Omental fat pad (tissue), 4 donors: ENCODE data around the gene B9D1. TPM values are rescaled to one million over a fixed set of nuclear protein-coding genes. Genes with fewer than 3 reads are reported as not detected.
A peak's percentile ranks its signal among the peaks of the same experiment; 100 is the strongest.

Experiments
- ATAC-seq: fragments of 150-250 bp; one replicate; pipeline ENCODE4 v1.9.1; 2016; ENCODE audit warnings: mild to moderate bottlenecking, moderate library complexity; ENCODE audit not compliant: low FRiP score
- DNase-seq: peaks from one replicate; pipeline ENCODE4 v3.0.0-alpha.2; 2019; ENCODE audit warnings: low spot score
- CTCF ChIP-seq, 3 donors: fragments of 450-650 bp; IDR thresholded peaks; one replicate each; pipeline ENCODE4 v1.5.1; 2016 to 2017; ENCODE audit warnings: antibody characterized with exemption in 3 of 3, mild to moderate bottlenecking in 3 of 3, moderate library complexity in 2 of 3
- total RNA-seq, 4 donors: library from RNA; depleted of rRNA; stranded (reverse); fragments of >200 nt; gene quantifications; one replicate each; pipeline ENCODE4 v1.1.0, GENCODE V29; 2016

Gene B9D1
- total RNA-seq, 4 donors from 2014 or later, result 8.0 to 27.4 (median 18.3) TPM

GRCh38 chr17:19319771-19320505 lies 42.6 kb downstream of the B9D1 start:
- TF ChIP-seq CTCF (IDR thresholded peaks at IDR 0.05), result no peak
- ATAC-seq (no peak), DNase-seq (no peak)

GRCh38 chr17:19318611-19319010 lies 43.9 kb downstream of the B9D1 start:
- ATAC-seq (no peak), DNase-seq (no peak)

GRCh38 chr17:19317359-19318095 lies 45.0 kb downstream of the B9D1 start:
- ATAC-seq (peak; percentile 67), DNase-seq (peak; percentile 46)
- TF ChIP-seq CTCF (IDR thresholded peaks at IDR 0.05), result no peak

More at GRCh38 chr17:19318611-19319010, 43.9 kb downstream of the B9D1 start:
- TF ChIP-seq CTCF (IDR thresholded peaks at IDR 0.05), result no peak

GRCh38 chr17:19316761-19317358 lies 45.7 kb downstream of the B9D1 start:
- ATAC-seq, result no peak
- TF ChIP-seq CTCF (IDR thresholded peaks at IDR 0.05), result no peak

GRCh38 chr17:19315104-19315503 lies 47.4 kb downstream of the B9D1 start:
- ATAC-seq (no peak), DNase-seq (no peak)
- no peak for TF ChIP-seq CTCF (IDR thresholded peaks at IDR 0.05)

More at GRCh38 chr17:19316761-19317358, 45.7 kb downstream of the B9D1 start:
- no peak for DNase-seq

GRCh38 chr17:19313746-19314651 lies 48.5 kb downstream of the B9D1 start:
- no peak for DNase-seq
- TF ChIP-seq CTCF (IDR thresholded peaks at IDR 0.05), result no peak
- ATAC-seq, result peak; percentile 56
